HG03439 (cell line): Measurements from ENCODE around the gene PCSK2.

Experiments used
- ATAC-seq: cut with Tn5 transposase; IDR thresholded peaks from one replicate; pipeline ENCODE4 v1.9.1; 2021; ENCODE audit warnings: mild to moderate bottlenecking, moderate library complexity; ENCODE audit not compliant: unreplicated experiment

The PCSK2 gene

DNA sequence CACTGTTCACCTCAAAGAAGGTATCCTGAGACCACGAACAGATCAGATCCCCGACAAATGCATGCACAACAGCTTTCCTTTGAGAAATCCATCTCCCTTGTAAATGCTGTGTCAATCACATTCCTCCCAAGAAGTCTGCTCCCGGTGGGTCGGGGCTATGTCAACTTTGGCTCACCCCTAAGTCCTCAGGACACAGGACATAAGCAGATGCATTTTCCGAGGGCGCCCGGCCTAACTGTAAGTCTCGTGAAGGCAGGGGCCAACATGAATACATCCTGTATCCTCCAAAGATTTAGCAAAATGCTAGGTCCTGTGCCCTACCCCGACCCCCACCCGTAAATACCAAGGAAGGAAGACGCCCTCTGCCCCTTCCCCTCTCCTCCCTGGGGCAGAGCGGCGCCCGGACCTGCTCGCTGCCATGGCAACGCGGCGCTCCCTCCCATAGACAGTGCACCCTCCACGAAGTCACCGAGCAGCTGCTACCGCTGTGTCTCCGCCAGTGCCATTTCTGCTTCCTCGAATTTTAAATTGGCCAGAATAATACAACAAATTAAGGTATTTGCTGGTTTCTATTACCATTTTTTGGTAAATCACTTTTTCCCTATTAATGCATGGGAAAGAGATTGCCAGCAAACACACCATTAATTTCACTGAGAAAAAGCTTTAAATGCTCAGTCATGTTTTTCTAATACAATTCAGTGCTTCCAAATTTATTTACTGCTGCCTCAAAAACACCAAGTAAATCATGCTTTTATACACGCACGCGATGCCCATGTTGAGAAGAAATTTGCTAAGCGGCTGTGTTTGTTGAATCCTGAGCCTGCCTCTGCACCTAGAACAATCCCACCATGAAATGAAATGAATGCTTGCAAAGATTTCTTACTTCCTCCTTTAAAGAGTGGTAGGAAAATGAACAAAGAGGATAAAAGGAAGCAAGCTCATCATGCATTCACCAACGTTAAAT is 100.6 kb downstream of the PCSK2 start:
- no peak for ATAC-seq

DNA sequence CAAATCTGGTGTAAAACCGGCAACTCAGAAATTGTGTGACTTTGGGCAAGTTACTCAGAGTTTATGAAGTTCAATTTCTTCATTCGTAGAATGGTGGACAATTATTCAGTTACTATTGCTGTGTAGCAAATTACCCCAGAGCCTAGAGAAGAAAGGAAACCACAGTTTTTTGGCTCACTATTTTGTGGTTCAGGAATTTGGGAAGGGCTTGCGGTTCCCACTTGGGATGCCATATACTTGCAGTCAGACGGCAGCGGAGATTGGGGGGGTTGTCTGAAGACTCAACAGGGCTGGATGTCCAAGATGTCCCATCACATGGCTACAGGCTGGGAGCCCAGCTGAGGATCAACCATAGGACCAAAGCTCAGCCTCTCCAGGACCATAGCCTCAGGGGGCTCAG is 108.1 kb downstream of the PCSK2 start:
- ATAC-seq: no peak

DNA sequence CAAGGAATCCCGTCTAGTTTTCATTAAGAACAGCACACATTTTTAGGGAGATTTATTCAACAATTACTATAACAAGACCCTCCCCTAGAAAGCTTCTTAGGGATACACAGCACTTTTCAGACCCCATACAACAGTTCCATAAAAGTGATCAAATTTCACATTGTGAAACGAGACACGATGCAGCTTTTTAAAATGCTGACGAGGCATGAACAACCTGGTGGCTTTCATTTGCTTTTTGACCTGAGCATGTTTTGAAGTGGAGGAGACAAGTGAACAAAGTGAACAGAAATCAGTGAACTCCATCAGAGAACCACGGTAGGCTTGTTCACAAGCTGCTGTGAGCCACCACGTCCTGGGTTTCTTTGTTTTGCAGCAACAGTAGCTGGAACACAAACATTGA is 112.2 kb downstream of the PCSK2 start:
- ATAC-seq: no peak

DNA sequence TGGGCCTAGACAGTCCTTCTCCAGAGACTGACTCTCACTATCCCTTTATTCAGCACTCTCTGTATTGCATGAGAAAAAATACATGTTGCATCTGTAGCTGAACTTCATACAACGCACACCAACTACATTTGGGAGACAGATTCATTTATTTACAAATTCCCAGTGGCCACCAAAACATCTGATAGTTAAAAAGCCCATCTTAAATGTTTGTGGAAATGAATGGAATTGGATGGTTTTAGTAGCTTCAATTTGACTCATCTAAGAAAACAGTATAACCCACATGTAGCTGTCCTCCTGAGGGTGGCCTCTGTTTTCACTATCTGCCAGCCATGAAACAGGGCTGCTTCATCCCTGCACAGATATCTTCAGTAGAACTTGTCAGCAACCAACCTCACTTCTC is 116.3 kb downstream of the PCSK2 start:
- ATAC-seq: no peak

DNA sequence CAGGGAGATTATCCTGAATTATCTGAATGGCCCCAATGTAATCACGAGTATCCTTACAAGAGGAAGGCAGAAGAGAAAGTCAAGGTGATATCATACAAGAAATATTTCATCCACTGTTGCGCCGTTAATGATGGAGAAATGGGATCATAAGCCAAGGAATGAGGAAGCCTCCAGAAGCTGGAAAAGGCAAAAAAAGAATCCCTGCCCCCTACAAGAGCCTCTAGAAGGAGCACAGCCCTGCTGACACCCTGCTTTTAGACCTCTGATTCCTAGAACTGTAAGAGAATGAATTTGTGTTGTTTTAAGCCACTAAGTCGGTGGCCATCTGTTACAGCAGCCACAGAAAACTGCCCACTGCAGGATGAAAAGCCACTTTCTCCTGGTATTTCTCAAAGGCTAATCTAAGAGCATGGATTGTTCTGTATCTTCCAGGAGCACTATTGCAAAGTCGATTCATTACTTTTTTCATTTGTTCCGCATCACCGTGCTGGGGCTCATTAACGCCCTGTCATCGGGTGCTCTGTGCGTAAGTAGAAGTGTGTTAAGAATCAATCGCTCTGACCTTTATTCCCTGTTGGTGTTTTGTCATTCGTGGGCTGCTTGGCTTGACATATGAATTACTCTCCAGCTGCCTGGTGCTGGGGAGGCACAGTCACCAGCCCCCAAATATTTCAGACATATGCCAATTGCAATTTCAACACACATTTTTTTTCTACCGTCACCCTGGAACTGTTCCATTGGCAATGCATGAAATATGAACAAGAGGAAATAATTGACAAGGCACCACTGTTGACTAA is 117.0 kb downstream of the PCSK2 start:
- ATAC-seq: no peak

DNA sequence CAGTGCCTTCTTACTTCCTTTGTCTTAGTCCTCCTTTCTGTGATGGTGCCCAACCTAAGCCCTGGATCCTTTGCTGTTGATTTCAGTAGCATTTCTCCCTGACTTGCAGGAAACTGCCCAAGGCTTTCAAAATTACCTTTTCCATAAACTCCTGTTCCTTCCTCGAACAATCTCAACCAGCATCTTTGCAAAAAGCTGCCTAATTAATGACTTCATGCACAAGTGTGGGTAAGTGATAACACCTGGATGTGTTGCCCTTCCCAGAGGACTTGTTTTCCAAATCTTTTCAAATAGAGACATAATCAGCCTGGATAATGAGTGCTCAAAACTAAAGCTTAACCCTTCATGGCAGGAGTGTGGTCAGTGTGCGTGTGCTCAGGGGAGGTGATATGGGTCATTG is 118.0 kb downstream of the PCSK2 start:
- ATAC-seq: no peak

DNA sequence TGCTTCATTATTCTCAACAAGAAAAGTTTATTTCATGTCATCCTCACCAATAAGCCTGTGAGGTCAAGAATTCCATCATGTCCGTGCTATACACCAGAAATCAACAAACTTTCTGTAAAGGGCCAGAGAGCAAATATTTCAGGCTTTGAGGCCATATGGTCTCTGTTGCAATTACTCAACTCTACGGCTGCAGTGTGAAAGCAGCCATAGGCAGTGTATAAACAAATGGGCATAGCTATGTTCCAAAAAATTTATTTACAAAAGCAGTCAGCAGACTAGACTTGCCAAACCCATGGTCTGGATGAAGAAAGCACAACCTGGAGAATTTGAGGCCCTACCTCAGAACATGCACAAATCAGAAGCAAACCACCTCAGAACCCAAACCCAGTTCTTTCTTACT is 118.5 kb downstream of the PCSK2 start:
- ATAC-seq: no peak

DNA sequence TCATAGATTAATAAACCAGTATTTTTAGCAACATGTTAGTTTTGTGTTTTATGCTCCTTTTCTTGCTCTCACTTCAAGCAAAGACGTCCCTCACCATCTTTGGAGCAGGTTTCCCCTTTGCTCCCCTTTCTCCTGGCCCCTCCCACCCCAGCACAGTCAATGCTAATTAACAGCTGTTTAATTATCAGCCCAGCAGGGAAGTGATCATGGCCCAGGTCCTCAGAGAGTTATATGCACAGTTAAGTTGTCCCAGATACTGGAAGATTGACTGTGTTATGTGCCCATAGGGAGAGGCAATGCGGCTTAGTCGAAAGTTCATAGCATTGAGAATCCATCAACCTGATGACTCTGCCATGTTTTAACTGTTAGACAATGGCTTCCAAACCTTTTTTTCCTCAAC is 123.5 kb downstream of the PCSK2 start:
- no peak for ATAC-seq

DNA sequence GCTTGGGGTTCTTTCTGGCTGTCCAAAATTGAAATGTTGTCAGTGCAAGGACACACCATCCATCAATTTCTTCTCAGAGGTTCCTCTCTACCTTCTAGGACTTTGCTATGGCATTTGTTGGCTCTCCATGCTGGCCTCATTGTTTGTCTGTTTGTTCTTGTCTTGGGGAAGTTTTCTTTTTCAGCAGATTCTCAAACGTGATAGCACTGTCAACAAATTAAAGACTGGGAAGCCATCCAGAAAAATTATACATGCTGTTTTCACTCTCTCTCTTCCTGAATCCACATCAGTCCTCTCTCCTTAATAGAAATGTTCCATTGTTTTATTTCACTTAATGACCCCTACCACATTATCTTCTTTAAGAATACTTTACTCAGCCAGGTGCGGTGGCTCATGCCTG is 130.4 kb downstream of the PCSK2 start:
- ATAC-seq: no peak

DNA sequence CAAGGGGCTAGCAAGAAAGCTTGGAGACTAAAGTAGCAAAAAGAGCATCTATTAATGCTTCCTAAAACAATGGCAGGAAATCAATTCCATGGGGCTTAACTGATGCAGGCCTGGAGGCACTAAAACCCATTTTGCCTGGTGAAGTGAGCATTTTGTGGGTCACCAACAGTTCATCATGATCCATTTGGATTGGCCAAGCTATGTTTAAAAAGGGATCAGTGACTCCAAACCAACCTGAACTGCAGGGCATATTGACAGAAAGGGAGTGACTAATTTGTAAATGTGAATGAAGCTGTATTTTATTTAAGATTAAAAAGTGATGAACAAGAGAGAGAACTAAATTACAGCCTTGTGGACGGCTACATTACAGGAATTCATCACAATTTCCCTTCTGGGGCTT is 132.0 kb downstream of the PCSK2 start:
- no peak for ATAC-seq

DNA sequence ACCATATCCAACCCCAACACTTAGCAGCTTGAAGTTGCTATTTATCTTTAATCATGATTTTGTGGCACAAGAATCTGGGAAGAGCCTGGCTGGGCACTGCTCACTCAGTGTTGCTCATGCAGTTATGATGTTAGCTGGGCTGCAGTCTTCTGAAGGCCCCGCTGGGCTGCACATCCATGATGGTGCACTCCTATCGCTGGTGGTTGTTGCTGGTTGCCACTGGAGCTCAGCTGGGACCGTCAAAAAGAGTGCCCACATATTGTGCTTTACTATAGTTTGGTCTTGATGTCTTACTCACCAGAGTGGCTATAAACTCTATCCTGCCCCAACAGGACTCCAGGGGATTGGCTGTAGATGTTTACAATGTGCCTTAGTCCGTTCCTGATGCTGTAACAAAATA is 137.8 kb downstream of the PCSK2 start:
- ATAC-seq: no peak

DNA sequence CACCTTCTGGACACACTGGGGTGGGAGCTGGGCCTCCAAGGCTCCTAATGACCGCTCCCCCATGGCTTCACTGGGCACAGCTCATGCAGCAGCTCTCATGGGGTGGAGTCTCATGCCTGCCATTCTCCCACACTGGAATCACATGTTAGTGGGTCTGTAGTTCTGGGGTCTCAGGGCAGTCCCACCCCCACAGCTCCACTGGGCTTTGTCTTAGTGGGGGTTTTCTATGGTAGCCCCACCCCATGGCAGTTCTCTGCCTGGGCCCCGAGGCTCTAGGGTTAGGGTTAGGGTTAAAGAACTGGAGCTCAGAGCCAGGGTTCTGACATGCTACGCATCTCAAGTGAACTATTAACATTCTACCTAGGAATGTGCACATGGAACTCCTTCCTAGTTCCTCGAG is 139.0 kb downstream of the PCSK2 start:
- ATAC-seq: no peak

DNA sequence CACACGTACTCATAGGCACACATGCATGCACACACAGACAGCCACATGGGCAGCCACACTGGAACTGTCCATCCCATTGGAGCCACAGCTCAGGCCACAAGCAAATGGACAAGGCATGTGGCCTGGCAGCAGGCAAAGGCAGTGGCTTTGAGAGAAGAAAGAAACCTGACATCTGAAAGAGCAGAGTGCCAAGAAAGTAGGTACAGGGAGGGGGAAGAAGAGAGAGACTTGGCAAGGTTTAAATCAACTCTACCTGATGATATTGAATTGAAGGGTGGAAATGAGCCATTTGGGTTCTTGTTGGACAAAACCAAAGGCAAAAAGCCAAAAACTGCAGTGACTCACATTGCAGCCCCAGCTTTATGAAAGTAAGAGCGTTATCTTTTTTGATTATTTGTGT is 142.7 kb downstream of the PCSK2 start:
- ATAC-seq: no peak

DNA sequence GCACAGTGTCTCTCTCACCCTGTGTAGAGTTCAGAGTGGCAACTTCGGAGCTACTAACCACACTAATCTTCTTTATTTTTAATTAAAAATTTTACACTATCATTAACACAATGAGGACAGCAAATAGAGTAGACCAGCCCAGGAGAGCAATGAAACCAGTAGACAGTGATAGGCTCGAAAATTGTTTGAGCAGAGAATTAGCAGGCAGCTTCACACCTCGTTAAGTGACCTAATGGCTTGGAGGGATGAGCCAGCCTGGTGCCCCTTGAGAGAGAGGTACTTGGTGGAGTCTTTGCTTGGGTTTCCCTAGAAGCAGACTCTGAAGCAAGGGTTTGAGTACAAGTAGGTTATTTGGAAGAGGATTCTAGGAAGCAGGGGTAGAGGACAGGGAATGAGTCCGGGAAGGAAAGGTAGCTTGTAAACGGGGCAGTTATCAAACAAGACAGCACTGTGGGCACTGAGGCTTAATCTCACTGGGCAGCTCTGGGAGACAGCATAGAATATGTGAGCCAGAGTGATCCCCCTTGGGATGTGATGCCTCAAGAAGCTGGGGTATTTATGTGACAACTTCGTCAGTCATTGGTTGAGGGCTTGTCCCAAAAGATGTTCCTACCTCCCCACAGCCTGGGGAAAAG is 146.1 kb downstream of the PCSK2 start:
- ATAC-seq: no peak

DNA sequence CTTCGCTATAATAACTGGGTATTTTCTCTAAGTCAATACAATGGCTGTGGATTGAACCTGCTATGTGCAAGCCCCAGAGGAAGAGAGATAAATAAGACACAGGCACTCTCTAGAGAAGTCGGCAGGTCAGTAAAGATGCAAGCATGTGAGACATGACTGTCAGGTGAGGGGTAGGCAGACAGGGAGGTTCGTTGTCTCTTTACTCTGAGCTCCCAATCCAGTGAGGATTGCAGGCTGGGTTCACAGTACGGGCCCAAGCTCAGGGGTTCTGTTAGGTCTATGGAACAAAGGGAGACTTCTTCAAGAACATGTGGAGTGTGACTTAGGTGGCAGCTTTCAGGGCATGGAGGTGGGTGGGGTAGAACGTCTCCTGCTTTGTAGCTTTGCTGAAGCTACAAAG is 147.2 kb downstream of the PCSK2 start:
- ATAC-seq: no peak

DNA sequence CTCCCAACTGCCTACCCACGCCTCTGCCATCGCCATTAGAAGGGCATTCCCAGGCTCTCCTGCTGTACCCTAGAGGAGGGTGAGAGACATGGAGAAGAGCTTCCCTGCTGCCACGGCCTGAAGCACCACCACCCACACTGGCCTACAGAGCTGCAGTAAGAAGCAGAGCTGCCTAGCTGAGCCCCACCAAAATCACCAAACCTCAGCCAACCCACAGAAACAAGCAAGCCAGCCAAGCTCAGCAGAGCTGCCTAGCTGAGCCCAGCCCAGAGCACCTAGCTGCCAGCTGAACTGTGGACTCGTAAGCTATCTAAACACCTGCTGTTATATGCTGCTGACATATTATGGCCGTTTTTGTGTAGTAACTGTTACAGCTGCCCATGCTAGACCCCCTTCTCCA is 149.2 kb downstream of the PCSK2 start:
- no peak for ATAC-seq

DNA sequence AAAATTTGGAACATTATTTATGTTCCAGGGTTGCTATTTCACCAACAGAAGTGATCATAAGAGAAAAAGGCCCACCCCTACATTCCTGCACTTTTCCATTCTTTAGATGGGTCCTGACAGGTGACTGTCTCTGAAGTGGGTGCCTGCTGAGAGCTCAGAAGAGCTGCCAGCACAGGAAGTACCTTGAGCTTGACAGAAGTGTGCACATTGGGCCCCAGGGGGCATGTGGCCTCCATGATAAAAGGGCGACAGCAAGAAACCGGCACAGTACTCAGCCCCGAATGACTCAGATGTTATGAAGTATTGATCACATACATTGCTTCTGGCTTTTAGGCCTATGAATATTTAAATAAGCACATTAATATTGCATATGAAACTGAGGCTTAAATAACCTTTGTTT is 150.4 kb downstream of the PCSK2 start:
- ATAC-seq: no peak

DNA sequence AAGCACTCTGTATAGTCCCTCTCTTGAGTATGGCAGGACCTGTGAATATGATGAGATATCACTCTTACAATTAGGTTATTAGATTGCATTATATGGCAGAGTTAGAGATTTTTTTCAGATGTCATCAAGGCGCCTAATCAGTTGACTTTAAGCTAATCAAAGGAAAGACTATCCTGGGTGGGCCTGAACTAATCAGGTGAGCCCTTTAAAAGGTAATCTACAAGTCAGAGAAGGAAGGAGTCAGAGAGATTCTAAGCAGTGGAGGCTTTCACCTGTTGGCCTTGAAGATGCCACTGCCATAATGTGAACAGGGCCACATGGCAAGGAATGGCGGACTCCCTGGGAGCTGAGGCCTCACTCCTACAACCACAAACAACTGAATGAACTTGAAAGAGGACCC is 152.8 kb downstream of the PCSK2 start:
- ATAC-seq: no peak

DNA sequence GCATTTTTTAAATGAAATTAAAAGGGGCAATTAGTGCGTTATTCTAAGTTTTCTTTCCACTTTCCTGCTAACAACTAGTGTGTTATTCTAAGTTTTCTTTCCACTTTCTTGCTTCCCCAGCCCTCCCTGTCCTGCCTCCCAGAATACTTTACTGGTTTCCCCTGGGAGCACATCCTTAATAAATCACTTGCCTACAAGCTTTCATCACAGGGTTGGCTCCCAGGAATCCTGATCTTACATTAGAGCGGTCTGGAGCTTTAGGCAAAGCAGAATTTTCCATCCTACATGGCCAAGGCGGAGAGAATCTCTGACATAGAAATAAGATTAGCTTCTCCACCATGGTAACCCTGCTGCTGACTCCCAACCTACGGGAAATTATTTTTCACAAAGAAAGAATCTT is 154.0 kb downstream of the PCSK2 start:
- no peak for ATAC-seq

DNA sequence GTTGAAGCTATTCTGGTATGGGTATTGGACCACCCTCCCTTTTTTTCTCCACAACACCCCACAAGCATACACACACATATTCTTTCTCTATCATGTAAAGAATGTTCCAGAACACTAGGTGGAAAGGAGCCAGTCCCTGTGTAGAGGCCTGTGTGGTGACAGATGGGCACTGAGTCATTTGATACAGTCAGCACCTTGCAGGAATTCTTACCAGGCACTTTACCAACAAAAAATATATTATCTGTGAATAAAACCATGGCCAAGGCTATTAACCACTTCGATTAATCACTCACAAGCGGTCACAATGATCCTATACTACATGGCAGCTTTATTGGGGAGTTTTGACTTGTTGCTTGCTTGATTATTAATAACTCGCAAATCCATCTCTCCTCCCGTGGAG is 154.9 kb downstream of the PCSK2 start:
- ATAC-seq: no peak

DNA sequence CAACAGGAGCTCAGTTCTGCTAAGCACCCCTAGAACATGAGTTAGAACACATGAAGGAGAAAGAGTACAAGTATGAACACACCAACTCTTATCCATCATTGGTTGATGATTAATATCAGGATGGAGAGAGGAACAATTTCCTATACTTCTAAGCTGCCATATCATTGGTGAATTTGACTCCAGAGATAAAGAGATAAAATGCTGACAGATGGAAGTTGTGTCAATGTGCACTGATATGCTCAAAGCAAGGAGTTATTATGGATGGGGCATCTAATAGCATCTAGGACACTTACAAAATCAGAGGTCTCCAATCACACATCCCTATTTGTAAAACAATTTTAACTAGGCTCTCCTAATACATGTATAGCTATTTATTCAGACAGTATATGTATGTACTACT is 159.0 kb downstream of the PCSK2 start:
- ATAC-seq: no peak

DNA sequence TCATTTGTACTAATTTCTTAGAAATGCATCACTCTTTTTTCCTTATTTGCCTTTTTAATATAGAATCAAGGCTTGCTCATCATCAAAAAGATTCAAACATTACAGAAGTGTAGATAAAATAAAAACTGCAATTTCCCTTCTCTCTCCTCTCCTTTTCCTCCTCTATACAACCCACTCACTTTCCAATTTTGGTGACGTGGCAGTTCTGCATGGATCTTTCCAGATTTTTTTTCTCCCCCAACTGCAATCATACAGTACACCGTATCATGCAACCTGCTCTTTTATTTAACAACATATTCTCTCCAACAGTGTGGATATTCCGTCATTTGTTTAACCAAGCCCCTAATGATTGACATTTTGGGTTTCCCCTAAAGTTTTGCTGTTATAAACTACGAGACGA is 163.8 kb downstream of the PCSK2 start:
- no peak for ATAC-seq
